Measurements from ENCODE around the gene CLASP2. TPM values are rescaled to one million over a fixed set of nuclear protein-coding genes. Genes with fewer than 3 reads are reported as not detected.

The CLASP2 gene
- polyA plus RNA-seq, 1 donor (not counting 4 experiments of a cell fraction or from before 2014, with no cell fraction given): 49.5 TPM

- Histone ChIP-seq H3K9me3 (ENCODE audit: control insufficient read depth, low read depth, low read length) (no peaks in the 10 kb centered on the region), H3K27me3 (ENCODE audit: control insufficient read depth, extremely low read depth, insufficient read depth, low read length) (no peaks in the 10 kb centered on the region), H3K27ac (ENCODE audit: control insufficient read depth, insufficient read depth, low read length) (no peak overlapping the region), H3K79me2 (ENCODE audit: control insufficient read depth, insufficient read depth, low read length) (no peaks in the 10 kb centered on the region), H3K36me3 (ENCODE audit: control insufficient read depth in 2 of 2, extremely low read depth in 1 of 2, insufficient read depth in 2 of 2, low read length in 2 of 2) (peaks cover 0 to 1% of the 10 kb centered on the region in 2 experiments), H3K9me1 (ENCODE audit: control insufficient read depth, extremely low read depth, insufficient read depth, low read length) (no peaks in the 10 kb centered on the region), H2AFZ (ENCODE audit: control insufficient read depth, low read length) (no peak overlapping the region), H3K4me3 (ENCODE audit: control insufficient read depth in 2 of 3, extremely low read depth in 1 of 3, insufficient read depth in 2 of 3, low read depth in 1 of 3, low read length in 3 of 3) (no peak overlapping the region), H4K20me1 (ENCODE audit: control insufficient read depth, extremely low read depth, insufficient read depth, low read length) (no peaks in the 10 kb centered on the region), H3K9ac (ENCODE audit: control insufficient read depth, extremely low read depth, insufficient read depth, low read length) (no peak overlapping the region), H3K4me1 (ENCODE audit: control insufficient read depth, extremely low read depth, insufficient read depth, low read length) (no peaks in the 10 kb centered on the region), H3K4me2 (ENCODE audit: control insufficient read depth, extremely low read depth, insufficient read depth, low read depth, low read length) (no peak overlapping the region)
- dilution Hi-C loops (cut with MboI; ENCODE audit: extremely low pct_ligation_motif_present, low sequenced_read_pairs): no loop called here
- FAIRE-seq: no peak
- TF ChIP-seq EZH2 (IDR thresholded peaks at IDR 0.05; ENCODE audit: low read length) (no peak), CTCF (optimal IDR thresholded peaks at IDR 0.05 in 1 of 3, IDR thresholded peaks at IDR 0.05 in 1 of 3, conservative IDR thresholded peaks at IDR 0.05 in 1 of 3; ENCODE audit: extremely low read depth in 1 of 3, insufficient read depth in 2 of 3, low read length in 3 of 3) (no peak)
- no peak for DNase-seq (ENCODE audit: low read depth, low spot score)
These were observed 259.6 kb downstream of the CLASP2 start for GRCh38 chr3:33458446-33458845.

- no peak overlapping the region for H3K4me2 ChIP-seq (ENCODE audit: control insufficient read depth, extremely low read depth, insufficient read depth, low read depth, low read length)
- H3K27me3 ChIP-seq (ENCODE audit: control insufficient read depth, extremely low read depth, insufficient read depth, low read length): no peaks in the 10 kb centered on the region
- no peaks in the 10 kb centered on the region for H3K4me1 ChIP-seq (ENCODE audit: control insufficient read depth, extremely low read depth, insufficient read depth, low read length)
- no peak overlapping the region for H3K4me3 ChIP-seq (ENCODE audit: control insufficient read depth in 2 of 3, extremely low read depth in 1 of 3, insufficient read depth in 2 of 3, low read depth in 1 of 3, low read length in 3 of 3)
- H2AFZ ChIP-seq (ENCODE audit: control insufficient read depth, low read length): no peak overlapping the region
- H3K36me3 ChIP-seq (ENCODE audit: control insufficient read depth in 2 of 2, extremely low read depth in 1 of 2, insufficient read depth in 2 of 2, low read length in 2 of 2): peaks cover 0 to 1% of the 10 kb centered on the region in 2 experiments
- dilution Hi-C loops (cut with MboI; ENCODE audit: extremely low pct_ligation_motif_present, low sequenced_read_pairs): no loop called here
- H3K9me3 ChIP-seq (ENCODE audit: control insufficient read depth, low read depth, low read length): no peaks in the 10 kb centered on the region
- no peak overlapping the region for H3K27ac ChIP-seq (ENCODE audit: control insufficient read depth, insufficient read depth, low read length)
- no peak overlapping the region for H3K9ac ChIP-seq (ENCODE audit: control insufficient read depth, extremely low read depth, insufficient read depth, low read length)
- no peaks in the 10 kb centered on the region for H4K20me1 ChIP-seq (ENCODE audit: control insufficient read depth, extremely low read depth, insufficient read depth, low read length)
- DNase-seq (ENCODE audit: low read depth, low spot score): no peak
- FAIRE-seq: no peak
- no peaks in the 10 kb centered on the region for H3K9me1 ChIP-seq (ENCODE audit: control insufficient read depth, extremely low read depth, insufficient read depth, low read length)
- H3K79me2 ChIP-seq (ENCODE audit: control insufficient read depth, insufficient read depth, low read length): no peaks in the 10 kb centered on the region
- no peak for TF ChIP-seq EZH2 (IDR thresholded peaks at IDR 0.05; ENCODE audit: low read length)
- TF ChIP-seq CTCF (optimal IDR thresholded peaks at IDR 0.05 in 1 of 3, IDR thresholded peaks at IDR 0.05 in 1 of 3, conservative IDR thresholded peaks at IDR 0.05 in 1 of 3; ENCODE audit: extremely low read depth in 1 of 3, insufficient read depth in 2 of 3, low read length in 3 of 3): no peak
These were observed 261.3 kb downstream of the CLASP2 start for GRCh38 chr3:33456756-33457155.

All from keratinocyte (primary cell).